H1 (cell line): ENCODE results near the gene SLC25A22. TPM values are rescaled to one million over a fixed set of nuclear protein-coding genes. Genes with fewer than 3 reads are reported as not detected.
A peak's percentile ranks its signal among the peaks of the same experiment; 100 is the strongest.

Experiments
- CTCF ChIA-PET: fragments of 300-600 bp; sonication (Branson Sonifier 250); formaldehyde crosslinking; loops from one replicate; lab custom pipeline; 2021; ENCODE audit not compliant: partially characterized antibody; lab: Charles Lee
- POLR2A ChIA-PET: fragments of 300-600 bp; sonication (Branson Sonifier 250); formaldehyde crosslinking; loops from one replicate; lab custom pipeline; 2021; ENCODE audit warnings: inconsistent platforms; ENCODE audit not compliant: partially characterized antibody; lab: Charles Lee
- DNase-seq, 2 experiments: peaks; one replicate each; pipeline versions ENCODE4 v3.0.0 to v3.0.0-alpha.2; 2010 to 2022; ENCODE audit warnings: low spot score in 2 of 2, low read depth in 1 of 2, mixed read lengths in 1 of 2
- FAIRE-seq: peaks from 2 replicates; lab custom pipeline; 2011; peaks lifted over from hg19 to GRCh38; lab: Jason Lieb, UNC
- H2AFZ ChIP-seq: 2 replicates; pipeline ENCODE4 v1.8.1; 2012; ENCODE audit warnings: low read length, inconsistent platforms
- H2AK5ac ChIP-seq: 2 replicates; pipeline ENCODE4 v1.6.1; 2013; ENCODE audit warnings: low read depth, low read length
- H2BK120ac ChIP-seq: replicated peaks from 2 replicates; pipeline ENCODE3; 2013; ENCODE audit warnings: low read depth, low read length, inconsistent platforms
- H2BK12ac ChIP-seq: 2 replicates; pipeline ENCODE4 v1.6.1; 2013; ENCODE audit warnings: low read depth, low read length
- H2BK15ac ChIP-seq: 2 replicates; pipeline ENCODE4 v1.6.1; 2013; ENCODE audit warnings: low read length
- H2BK20ac ChIP-seq: 2 replicates; pipeline ENCODE4 v1.6.1; 2013; ENCODE audit warnings: low read length
- H2BK5ac ChIP-seq: 2 replicates; pipeline ENCODE4 v1.6.1; 2013; ENCODE audit warnings: low read depth, low read length
- H3K14ac ChIP-seq: 2 replicates; pipeline ENCODE4 v1.6.1; 2013; ENCODE audit warnings: inconsistent platforms; ENCODE audit not compliant: insufficient read length
- H3K18ac ChIP-seq: 2 replicates; pipeline ENCODE4 v1.6.1; 2013; ENCODE audit warnings: low read length; ENCODE audit errors: extremely low read depth
- H3K23ac ChIP-seq: 2 replicates; pipeline ENCODE4 v1.6.1; 2013; ENCODE audit warnings: inconsistent platforms; ENCODE audit not compliant: insufficient read length
- H3K23me2 ChIP-seq: 2 replicates; pipeline ENCODE4 v1.6.1; 2013; ENCODE audit warnings: low read depth, low read length
- H3K27ac ChIP-seq: 2 replicates; pipeline ENCODE4 v1.6.1; 2011; ENCODE audit warnings: low read depth, low read length, inconsistent platforms
- H3K27me3 ChIP-seq, 4 experiments: replicated peaks in 1 of 4; 1 replicate in 1 of 4; 2 replicates in 3 of 4; pipeline versions ENCODE4 v1.6.1 to v1.8.1; 2011 to 2013; ENCODE audit warnings: low read length in 3 of 4, mild to moderate bottlenecking in 3 of 4, inconsistent platforms in 2 of 4, mixed read lengths in 2 of 4, moderate library complexity in 1 of 4; ENCODE audit not compliant: control insufficient read depth in 3 of 4, insufficient read depth in 3 of 4; ENCODE audit errors: extremely low read depth in 1 of 4
- H3K36me3 ChIP-seq, 4 experiments: 2 replicates each; pipeline versions ENCODE4 v1.6.1 to v1.8.1; 2011 to 2013; ENCODE audit warnings: mild to moderate bottlenecking in 4 of 4, low read length in 3 of 4, moderate library complexity in 2 of 4, control low read depth in 1 of 4, inconsistent platforms in 1 of 4; ENCODE audit not compliant: insufficient read depth in 4 of 4, control insufficient read depth in 2 of 4
- H3K4ac ChIP-seq: replicated peaks from 2 replicates; pipeline ENCODE3; 2013; ENCODE audit warnings: low read length, low read depth, mixed read lengths, inconsistent platforms; ENCODE audit not compliant: insufficient read length
- H3K4me1 ChIP-seq, 4 experiments: replicated peaks in 1 of 4; 1 replicate in 1 of 4; 2 replicates in 3 of 4; pipeline versions ENCODE4 v1.6.1 to v1.8.1; 2011 to 2013; ENCODE audit warnings: low read length in 3 of 4, inconsistent platforms in 2 of 4, mixed read lengths in 1 of 4; ENCODE audit not compliant: insufficient read depth in 4 of 4, control insufficient read depth in 3 of 4
- H3K4me2 ChIP-seq, 2 experiments: 2 replicates each; pipeline versions ENCODE4 v1.6.1 to v1.8.1; 2011 to 2013; ENCODE audit warnings: low read depth in 2 of 2, low read length in 2 of 2, control low read depth in 1 of 2, inconsistent platforms in 1 of 2, mild to moderate bottlenecking in 1 of 2; ENCODE audit not compliant: insufficient read depth in 1 of 2
- H3K4me3 ChIP-seq, 4 experiments: fragments of 200-600, 300-600 bp in 1 of 4; sonication (generic), shearing (Covaris generic), sonication (Bioruptor Twin) in 1 of 4; 2 replicates each; pipeline versions ENCODE4 v1.5.1 to v1.8.1; 2011 to 2016; ENCODE audit warnings: low read length in 4 of 4, low read depth in 3 of 4, control low read depth in 2 of 4, inconsistent platforms in 2 of 4, mild to moderate bottlenecking in 2 of 4, mixed read lengths in 1 of 4, moderate library complexity in 1 of 4; ENCODE audit not compliant: insufficient read depth in 2 of 4; ENCODE audit errors: extremely low read depth in 1 of 4
- H3K56ac ChIP-seq: replicated peaks from 2 replicates; pipeline ENCODE3; 2013; ENCODE audit warnings: low read depth, mild to moderate bottlenecking, mixed read lengths, low read length, inconsistent platforms; ENCODE audit not compliant: insufficient read length
- H3K79me1 ChIP-seq: 2 replicates; pipeline ENCODE4 v1.6.1; 2013; ENCODE audit warnings: low read depth, low read length, control low read depth
- H3K79me2 ChIP-seq, 2 experiments: 2 replicates each; pipeline versions ENCODE4 v1.6.1 to v1.8.1; 2012 to 2013; ENCODE audit warnings: low read length in 2 of 2, mild to moderate bottlenecking in 2 of 2, inconsistent platforms in 1 of 2; ENCODE audit not compliant: insufficient read depth in 2 of 2, control insufficient read depth in 1 of 2
- H3K9ac ChIP-seq, 4 experiments: replicated peaks in 1 of 4; 1 replicate in 1 of 4; 2 replicates in 3 of 4; pipeline versions ENCODE4 v1.6.1 to v1.8.1; 2011 to 2013; ENCODE audit warnings: low read depth in 3 of 4, low read length in 3 of 4, control low read depth in 2 of 4, mild to moderate bottlenecking in 2 of 4, moderate library complexity in 2 of 4, inconsistent platforms in 1 of 4; ENCODE audit errors: extremely low read depth in 1 of 4
- H3K9me3 ChIP-seq, 2 experiments: 2 replicates each; pipeline versions ENCODE4 v1.6.1 to v1.8.1; 2012 to 2013; ENCODE audit warnings: mild to moderate bottlenecking in 2 of 2, moderate library complexity in 2 of 2, control low read depth in 1 of 2, inconsistent platforms in 1 of 2, low read depth in 1 of 2, low read length in 1 of 2, mixed read lengths in 1 of 2; ENCODE audit not compliant: insufficient read depth in 2 of 2
- H4K20me1 ChIP-seq, 2 experiments: replicated peaks in 1 of 2; 2 replicates each; pipeline versions ENCODE3 to v1.8.1; 2011 to 2013; ENCODE audit warnings: inconsistent platforms in 2 of 2, low read length in 2 of 2, mild to moderate bottlenecking in 1 of 2; ENCODE audit not compliant: insufficient read depth in 2 of 2, control insufficient read depth in 1 of 2
- H4K5ac ChIP-seq: 2 replicates; pipeline ENCODE4 v1.6.1; 2013; ENCODE audit warnings: low read length, low read depth, mixed read lengths, inconsistent platforms; ENCODE audit not compliant: insufficient read length
- H4K8ac ChIP-seq: 2 replicates; pipeline ENCODE4 v1.8.0; 2013; ENCODE audit warnings: mild to moderate bottlenecking, moderate library complexity, low read length, inconsistent platforms; ENCODE audit not compliant: insufficient read depth; ENCODE audit errors: extremely low read depth
- H4K91ac ChIP-seq: replicated peaks from 2 replicates; pipeline ENCODE3; 2013; ENCODE audit warnings: low read length, mixed read lengths, inconsistent platforms; ENCODE audit not compliant: insufficient read length
- ASH2L ChIP-seq: fragments of 200-600, 300-600 bp; sonication (generic); IDR thresholded peaks from one replicate; pipeline ENCODE4 v1.7.1; 2017; ENCODE audit warnings: low read length
- EGR1 ChIP-seq: IDR thresholded peaks from 2 replicates; pipeline ENCODE4 v1.6.1; 2011; ENCODE audit warnings: low read depth, low read length, borderline replicate concordance
- KDM5A ChIP-seq: fragments of 200-600 bp; IDR thresholded peaks from 2 replicates; pipeline ENCODE4 v1.7.1; 2012; ENCODE audit warnings: mild to moderate bottlenecking, low read length, inconsistent platforms, mixed read lengths
- POLR2A ChIP-seq, 2 experiments: IDR thresholded peaks; 1 replicate in 1 of 2; 2 replicates in 1 of 2; pipeline ENCODE4 v1.6.1; 2011; ENCODE audit warnings: low read depth in 2 of 2, low read length in 2 of 2, mild to moderate bottlenecking in 2 of 2; ENCODE audit errors: control extremely low read depth in 1 of 2
- SIN3A ChIP-seq, 2 experiments: IDR thresholded peaks in 1 of 2; conservative IDR thresholded peaks in 1 of 2; 2 replicates each; pipeline ENCODE4 v1.6.1; 2011 to 2012; ENCODE audit warnings: low read length in 2 of 2, improper control_type of control experiment in 1 of 2, low read depth in 1 of 2, mild to moderate bottlenecking in 1 of 2
- SP2 ChIP-seq: IDR thresholded peaks from 2 replicates; pipeline ENCODE4 v1.6.1; 2012; ENCODE audit warnings: mild to moderate bottlenecking, low read length, inconsistent platforms
- YY1 ChIP-seq: IDR thresholded peaks from 2 replicates; pipeline ENCODE4 v1.6.1; 2011; ENCODE audit warnings: low read depth, mild to moderate bottlenecking, low read length
- WGBS, 2 experiments: shearing (Covaris generic) in 1 of 2; methylation state at CpG; one replicate each; pipeline versions ENCODE4 v1.1.6 to v1.1.7; 2013 to 2015; ENCODE audit warnings: low lambda C conversion rate in 2 of 2, mixed read lengths in 2 of 2, inconsistent platforms in 1 of 2, low coverage in 1 of 2, missing lambda C conversion rate in 1 of 2; ENCODE audit not compliant: insufficient replicate concordance in 2 of 2, insufficient coverage in 1 of 2, insufficient read length in 1 of 2; ENCODE audit errors: extremely low coverage in 1 of 2, missing lambda C conversion rate in 1 of 2; 5-methylcytosine and 5-hydroxymethylcytosine counted together
- long read RNA-seq, 2 experiments: library from RNA in 1 of 2; library from capped mRNA in 1 of 2; stranded (forward); transcript quantifications; one replicate each; pipeline ENCODE4 v2.0.0, GENCODE V29; 2021; ENCODE audit warnings: inconsistent platforms in 1 of 2
- polyA minus RNA-seq, 3 experiments: library from RNA; depleted of rRNA, polyadenylated mRNA; stranded (reverse); fragments of >200 nt; gene quantifications; 1 replicate in 2 of 3; 2 replicates in 1 of 3; pipeline ENCODE4 v1.2.3, GENCODE V29; 2011
- polyA plus RNA-seq, 7 experiments: library from polyadenylated mRNA; depleted of rRNA in 3 of 7; stranded (reverse) in 5 of 7; unstranded in 2 of 7; fragments of >200 nt in 5 of 7; fragments of 200-250 nt in 2 of 7; gene quantifications; 1 replicate in 5 of 7; 2 replicates in 1 of 7; 4 replicates in 1 of 7; pipeline versions ENCODE4 v1.2.1 to v1.2.3, GENCODE V29; 2011 to 2013; ENCODE audit warnings: missing spikeins in 2 of 7, mixed read lengths in 2 of 7
- total RNA-seq: library from RNA; stranded (reverse); fragmentation: NEBNext Ultra II Directional; extraction: Animal tissue kit (Norgen Biotek cat#: 25700); gene quantifications from 2 replicates; pipeline ENCODE4 v1.2.1, GENCODE V29; 2021
- TF ChIP-seq, protein P1 (sequence below): IDR thresholded peaks from 2 replicates; pipeline ENCODE4 v1.6.1; 2012; ENCODE audit warnings: inconsistent platforms

The SLC25A22 gene
- total RNA-seq (48.0 and 54.3 TPM in 2 replicates), polyA plus RNA-seq (2011; rRNA removed) (31.5 and 52.0 TPM in 2 replicates), polyA minus RNA-seq (2011; rRNA and poly(A)+ RNA removed) (18.7 and 26.7 TPM in 2 replicates)
- 22.1 TPM for polyA plus RNA-seq (2011; cell fraction: cytosol; rRNA removed)
- 98.2 TPM for polyA plus RNA-seq (2011; cell fraction: nucleus; rRNA removed)
- polyA plus RNA-seq (2012, experiment 1 of 2) = 21.5 to 44.0 TPM (median 35.8 TPM) in 4 replicates
- 29.6 TPM for polyA plus RNA-seq (2012, experiment 2 of 2)
- 24.3 TPM for polyA plus RNA-seq (2013, experiment 1 of 2)
- 24.4 TPM for polyA plus RNA-seq (2013, experiment 2 of 2)
- 21.4 TPM for polyA minus RNA-seq (2011; cell fraction: cytosol; rRNA and poly(A)+ RNA removed)
- 27.1 TPM for polyA minus RNA-seq (2011; cell fraction: nucleus; rRNA and poly(A)+ RNA removed)
- long read RNA-seq, experiment 1, transcript SLC25A22-228 (10 exons, 2,692 nt) = major isoform, 16 of 61 reads
- long read RNA-seq, experiment 1, partial matches to known transcripts = 10 of 61 reads
- long read RNA-seq, experiment 1, other reads (novel, unspliced or antisense) = 32 of 61 reads
- long read RNA-seq, experiment 2 = 0 reads

DNA sequence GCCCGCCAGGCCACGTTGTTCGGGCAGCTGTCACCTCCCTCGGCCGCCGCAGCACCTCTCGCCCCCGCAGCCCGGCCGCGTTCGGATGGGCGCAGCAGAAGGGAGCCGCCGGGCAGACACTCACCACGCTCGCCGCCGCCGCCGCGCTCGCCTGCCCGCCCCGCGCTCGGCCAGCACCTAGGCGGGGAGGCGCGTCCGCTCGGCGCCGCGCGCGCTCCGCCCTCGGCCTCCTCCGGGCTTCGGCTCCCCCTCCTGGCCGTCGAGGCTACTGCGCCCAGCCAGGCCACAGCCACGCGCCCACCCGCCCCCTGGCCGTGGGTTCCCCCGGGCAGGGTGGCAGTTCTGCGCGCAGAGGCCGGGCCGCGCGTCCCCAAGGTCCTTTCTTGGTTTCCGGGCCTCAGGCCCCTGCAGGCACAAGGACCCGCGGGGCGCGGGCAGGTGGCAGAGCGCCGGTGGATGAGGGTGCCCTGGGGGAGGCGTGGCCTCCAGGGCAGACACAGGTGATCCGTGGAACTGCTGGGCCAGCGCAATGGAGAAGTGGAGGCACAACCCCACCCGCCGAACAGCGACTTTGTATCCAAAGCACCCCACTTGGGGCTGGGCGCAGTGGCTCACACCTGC is at the start of gene SLC25A22:
SLC25A22 (minus strand) TSS at position 189 of the 621 bp plus-strand sequence. CDS start 3,275 bp downstream, outside the sequence.
- H3K23ac ChIP-seq = no peak within 1 kb of the TSS
- WGBS, 2 experiments = 25% methylated on average over 23 of the region's 69 CpGs; no CpG with 5 or more reads in 1 of the 2 experiments
- peak within 1 kb of the TSS; percentile 95 for H3K18ac ChIP-seq
- peak in 1 of 2 experiments; percentile 93 for DNase-seq
- no peak within 1 kb of the TSS for H2AFZ ChIP-seq
- no peaks in the 10 kb centered on the region for H3K27me3 ChIP-seq
- H2BK12ac ChIP-seq = peak within 1 kb of the TSS; percentile 53; the same call in 1 of the 2 replicates
- 0 out of 2 replicates have a peak, but pooled peaks cover 4% of the 10 kb centered on the region for H3K79me1 ChIP-seq
- H3K4me1 ChIP-seq = peaks cover 4 to 20% (median 15%) of the 10 kb centered on the region in 4 experiments
- peak within 1 kb of the TSS; percentile 99 for H4K91ac ChIP-seq
- peaks cover 0 to 12% of the 10 kb centered on the region in 2 experiments for H4K20me1 ChIP-seq
- no peak within 1 kb of the TSS for H2BK120ac ChIP-seq
- H3K4ac ChIP-seq = peak within 1 kb of the TSS; percentile 85
- H3K27ac ChIP-seq = no peak within 1 kb of the TSS; the same call in 1 of the 2 replicates
- H2AK5ac ChIP-seq = no peak within 1 kb of the TSS
- H2BK20ac ChIP-seq = no peak within 1 kb of the TSS
- peaks cover 3 to 34% (median 6%) of the 10 kb centered on the region in 4 experiments; a peak in 5 of 8 replicates for H3K36me3 ChIP-seq
- peak within 1 kb of the TSS; percentile 85 for H4K8ac ChIP-seq
- peaks cover 0 to 5% of the 10 kb centered on the region in 2 experiments; a peak in 1 of 4 replicates for H3K79me2 ChIP-seq
- peak within 1 kb of the TSS; percentile 65 to 85 (median 81) for H3K4me3 ChIP-seq
- H3K4me2 ChIP-seq = peak within 1 kb of the TSS; percentile 84 to 92
- CTCF ChIA-PET = interaction anchor here (0.7 to 1.3 kb wide), 6 partner anchors 12 to 239 kb away, joined by 3 to 6 read pairs (median 4); no protein-coding TSS in a partner anchor
- H3K9ac ChIP-seq = peak within 1 kb of the TSS; percentile 26 to 83 (median 74); a peak in 6 of 7 replicates
- peak within 1 kb of the TSS; percentile 62 for H4K5ac ChIP-seq
- no peak for FAIRE-seq
- POLR2A ChIA-PET = interaction anchor here (0.8 to 53.0 kb wide), 6 partner anchors 8 to 156 kb away, joined by 3 to 1917 read pairs (median 5); partner anchors contain the start of genes CD151, CEND1, CRACR2B and PNPLA2
- no peaks in the 10 kb centered on the region for H3K9me3 ChIP-seq
- H2BK15ac ChIP-seq = no peak within 1 kb of the TSS
- H3K14ac ChIP-seq = no peak within 1 kb of the TSS
- H3K23me2 ChIP-seq = peaks cover 7% of the 10 kb centered on the region
- H3K56ac ChIP-seq = peak within 1 kb of the TSS; percentile 59
- H2BK5ac ChIP-seq = peak within 1 kb of the TSS; percentile 91; the same call in 1 of the 2 replicates
- TF ChIP-seq POLR2A (IDR thresholded peaks at IDR 0.05; ENCODE audit: control extremely low read depth in 1 of 2, low read depth in 2 of 2, low read length in 2 of 2) = peak in 1 of 2 experiments; percentile 28; a peak in 1 of 3 replicates
- no peak for TF ChIP-seq KDM5A
- TF ChIP-seq, protein P1, sequence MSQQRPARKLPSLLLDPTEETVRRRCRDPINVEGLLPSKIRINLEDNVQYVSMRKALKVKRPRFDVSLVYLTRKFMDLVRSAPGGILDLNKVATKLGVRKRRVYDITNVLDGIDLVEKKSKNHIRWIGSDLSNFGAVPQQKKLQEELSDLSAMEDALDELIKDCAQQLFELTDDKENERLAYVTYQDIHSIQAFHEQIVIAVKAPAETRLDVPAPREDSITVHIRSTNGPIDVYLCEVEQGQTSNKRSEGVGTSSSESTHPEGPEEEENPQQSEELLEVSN = no peak
- TF ChIP-seq SIN3A (conservative IDR thresholded peaks at IDR 0.05 in 1 of 2, IDR thresholded peaks at IDR 0.05 in 1 of 2; ENCODE audit: low read depth in 1 of 2, low read length in 2 of 2) = peak in 1 of 2 experiments; percentile 73; a peak in 2 of 4 replicates
- TF ChIP-seq SP2 = no peak
- TF ChIP-seq EGR1 = 0 out of 2 replicates have a peak, but pooled peaks have one; percentile 21
- TF ChIP-seq YY1 = no peak
- TF ChIP-seq ASH2L = peak; percentile 17
